SKM-1 treated with dmso at 0.1 percent for 144 hours (cell line): ENCODE results near the gene NLGN1.
A peak's percentile ranks its signal among the peaks of the same experiment; 100 is the strongest.

Experiments used
- DNase-seq: peaks from one replicate; lab custom pipeline; 2025; ENCODE audit not compliant: unreplicated experiment; lab: John Stamatoyannopoulos, UW

The NLGN1 gene

DNA sequence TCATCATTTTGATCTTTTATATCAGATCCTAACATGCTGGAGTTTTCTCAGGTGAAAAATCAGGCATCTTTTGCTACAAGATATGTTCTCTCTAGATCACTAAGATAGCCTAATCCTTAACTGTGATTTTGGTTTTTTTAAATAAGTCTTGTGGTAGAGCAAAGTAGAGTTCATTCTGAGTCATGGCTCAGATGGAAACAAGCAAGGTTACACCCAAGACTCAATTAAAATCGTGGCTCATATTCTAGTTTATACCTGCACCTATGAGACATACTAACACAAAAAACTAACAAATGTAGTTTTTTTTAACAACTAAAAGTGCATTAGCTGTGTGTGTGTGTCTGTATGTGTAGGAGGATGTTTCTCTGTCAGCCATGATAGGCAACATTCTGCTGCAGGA, 428.2 kb downstream of the NLGN1 start:
- DNase-seq = no peak

DNA sequence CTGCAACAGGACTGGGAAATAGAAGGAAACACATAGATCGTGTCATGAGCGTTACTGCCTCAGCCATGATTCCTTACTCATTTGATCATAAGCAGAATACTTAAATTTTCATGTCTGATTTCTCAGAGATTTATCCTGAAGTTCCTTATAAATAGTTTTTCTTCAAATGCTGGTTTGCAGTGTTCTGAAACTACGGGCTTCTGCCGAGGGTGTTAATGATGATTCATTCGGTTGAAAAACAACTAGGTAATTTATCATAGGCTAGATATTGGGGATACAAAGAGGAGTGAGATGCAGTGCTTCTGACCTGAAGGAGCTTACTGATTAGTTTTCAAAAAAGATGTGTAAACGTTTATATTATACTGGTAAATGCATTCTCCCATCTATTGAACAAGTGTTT, 428.9 kb downstream of the NLGN1 start:
- no peak for DNase-seq

GRCh38 chr3:173826901-173827609, 429.5 kb downstream of the NLGN1 start:
- no peak for DNase-seq

DNA sequence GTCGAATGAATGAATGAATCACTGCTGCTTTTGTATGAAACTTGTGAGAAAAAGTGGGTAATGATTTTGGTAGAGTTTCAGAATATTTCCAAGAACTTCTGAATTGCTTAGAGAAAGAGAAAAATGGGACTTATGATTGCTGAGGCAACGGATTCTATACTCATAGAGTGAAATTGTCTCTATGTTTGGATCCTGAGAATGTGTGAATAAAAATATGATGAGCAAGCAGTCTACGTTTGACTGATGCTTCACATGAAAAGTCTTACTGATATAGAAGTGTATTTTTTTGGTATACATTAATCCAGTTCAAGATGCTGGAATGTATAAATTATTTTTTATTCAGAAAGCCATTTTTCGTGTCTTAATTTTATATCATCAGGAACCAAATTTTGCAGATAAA, 441.1 kb downstream of the NLGN1 start:
- DNase-seq = no peak

DNA sequence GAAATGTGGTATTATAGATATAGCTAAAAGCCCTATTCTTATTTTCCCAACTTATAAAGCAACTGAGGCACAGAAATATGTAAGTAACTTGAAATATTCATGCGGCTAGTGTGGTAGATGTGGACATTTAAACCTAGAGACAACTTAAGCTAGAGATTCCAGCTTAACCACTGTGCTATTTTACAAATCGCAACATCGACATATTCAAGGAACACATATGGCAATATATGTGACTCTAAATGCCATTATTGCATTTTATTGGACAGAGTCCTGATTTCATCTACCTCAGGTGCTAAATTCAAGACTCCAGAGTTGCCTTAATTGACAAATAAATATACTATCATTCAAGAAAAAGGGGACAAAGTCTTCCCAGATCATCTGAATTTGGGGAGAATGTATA, 442.3 kb downstream of the NLGN1 start:
- no peak for DNase-seq

- DNase-seq = no peak
These were observed 443.8 kb downstream of the NLGN1 start for GRCh38 chr3:173841334-173841733.

- DNase-seq = no peak
These were observed 445.5 kb downstream of the NLGN1 start for GRCh38 chr3:173843060-173843459.

- no peak for DNase-seq
These were observed 449.0 kb downstream of the NLGN1 start for GRCh38 chr3:173846584-173846983.

DNA sequence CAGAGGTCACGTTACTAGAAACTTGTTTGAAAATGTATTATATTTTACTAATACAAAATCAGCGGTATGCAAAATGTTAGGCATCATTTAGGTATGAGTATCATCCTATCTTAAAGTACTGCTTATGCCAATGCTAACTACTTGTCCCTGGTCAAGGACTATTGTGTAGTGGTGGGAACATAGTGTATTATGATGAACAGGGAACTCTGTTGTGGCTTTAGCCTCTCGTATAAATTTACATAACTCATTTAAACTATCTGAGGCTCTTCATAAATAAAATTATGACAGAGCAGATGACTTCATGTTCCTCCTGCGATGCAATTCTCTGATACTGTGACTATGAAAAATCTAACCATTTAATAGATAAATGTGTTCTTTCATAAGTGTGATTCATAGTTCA, 451.9 kb downstream of the NLGN1 start:
- no peak for DNase-seq

DNA sequence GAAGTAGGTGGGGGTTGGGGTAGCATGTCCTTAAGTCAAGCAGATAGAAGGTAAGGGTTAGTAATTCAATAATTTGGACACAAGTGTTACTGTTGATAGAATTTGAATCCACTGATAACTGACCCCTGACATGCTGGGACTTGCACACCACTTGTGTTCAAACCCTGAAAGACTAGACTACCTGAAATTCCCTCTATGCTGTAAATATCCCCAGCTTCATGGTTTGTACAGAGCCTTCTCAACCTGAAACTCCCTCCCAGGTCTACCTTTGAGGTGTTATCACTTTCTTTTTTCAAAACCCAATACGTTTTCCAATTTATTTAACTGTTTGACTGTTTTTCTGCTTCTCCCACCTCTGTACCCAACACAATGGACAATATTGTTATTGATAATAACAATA, 459.6 kb downstream of the NLGN1 start:
- no peak for DNase-seq

- no peak for DNase-seq
These were observed 465.2 kb downstream of the NLGN1 start for GRCh38 chr3:173862701-173863100.

DNA sequence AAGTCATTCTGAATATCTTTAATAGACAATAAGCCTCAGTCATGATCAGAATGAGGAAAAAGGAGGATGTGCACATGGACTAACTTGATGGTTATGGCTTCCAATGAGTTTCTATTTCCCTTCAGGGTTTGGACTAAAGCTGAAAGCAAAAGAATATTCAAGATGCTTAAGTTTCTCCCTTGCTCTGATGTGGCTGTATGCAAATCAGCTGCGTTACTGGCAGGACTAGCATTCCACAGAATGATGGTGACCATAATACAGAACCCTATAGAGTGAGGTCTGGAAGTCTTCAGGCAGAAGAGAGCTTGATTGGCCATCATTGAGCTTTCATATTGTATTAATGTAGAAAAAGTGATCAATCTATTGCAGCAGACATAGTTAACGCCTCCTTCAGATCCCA, 466.0 kb downstream of the NLGN1 start:
- DNase-seq = no peak

- no peak for DNase-seq
These were observed 468.5 kb downstream of the NLGN1 start for GRCh38 chr3:173865900-173866498.

DNA sequence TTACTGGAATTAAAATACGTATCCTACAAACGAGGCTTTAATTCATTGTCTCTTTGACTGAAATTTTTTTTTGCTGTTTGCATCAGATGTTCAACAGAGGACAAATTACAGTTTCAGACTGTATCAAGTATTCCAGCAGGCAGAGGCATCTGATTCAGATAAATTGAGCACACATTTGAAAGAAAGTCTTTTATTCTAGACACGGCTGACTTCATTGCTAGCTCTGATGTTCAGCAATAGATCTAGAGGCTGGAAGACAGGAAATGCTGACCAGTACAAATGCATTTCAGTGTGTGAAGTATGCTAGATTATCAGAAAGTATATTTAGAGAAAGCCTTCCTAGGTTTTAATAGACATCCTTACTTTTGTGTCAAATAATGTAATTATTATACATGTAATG, 472.2 kb downstream of the NLGN1 start:
- DNase-seq = no peak

DNA sequence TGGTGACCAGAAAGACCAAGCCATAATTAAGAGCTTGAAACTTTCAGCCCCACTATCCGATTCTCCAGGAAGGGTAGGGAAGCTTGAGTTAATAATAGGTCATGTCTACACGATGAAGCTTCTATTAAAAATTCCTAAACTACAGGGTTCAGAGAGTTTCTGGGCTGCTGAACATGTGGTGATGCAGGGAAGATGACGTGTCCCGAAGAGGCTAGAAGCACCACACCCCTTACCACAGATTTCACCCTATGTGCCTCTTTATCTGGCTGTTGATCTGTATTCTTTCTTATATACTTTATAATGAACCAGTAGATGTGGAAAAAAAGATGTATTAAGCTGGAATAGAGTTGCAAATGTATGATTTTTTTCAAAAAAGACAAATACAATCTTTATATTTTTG, 473.4 kb downstream of the NLGN1 start:
- no peak for DNase-seq

DNA sequence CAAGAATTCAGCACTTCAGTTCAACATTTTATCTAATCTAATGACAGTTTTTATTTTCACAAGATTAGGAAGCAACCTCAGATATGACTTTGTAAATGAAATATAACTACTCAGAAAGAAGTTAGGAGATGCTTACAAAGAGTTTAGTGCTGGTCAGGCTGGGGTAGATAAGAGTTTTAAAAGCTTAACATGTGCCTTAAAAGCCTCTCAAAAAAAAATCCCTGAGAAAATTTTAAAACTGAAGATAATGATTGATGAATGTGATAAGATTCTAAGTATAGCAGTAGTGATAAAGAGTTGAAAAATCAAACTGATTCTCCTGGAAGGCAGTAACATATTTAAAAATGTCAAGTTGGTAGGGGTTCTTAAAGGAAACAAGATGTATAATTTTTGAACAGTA, 478.2 kb downstream of the NLGN1 start:
- DNase-seq = no peak

- DNase-seq = no peak
These were observed 478.9 kb downstream of the NLGN1 start for GRCh38 chr3:173876476-173876875.

GRCh38 chr3:173887888-173888287, 490.3 kb downstream of the NLGN1 start:
- no peak for DNase-seq

- DNase-seq = no peak
These were observed 492.1 kb downstream of the NLGN1 start for GRCh38 chr3:173889596-173889995.

DNA sequence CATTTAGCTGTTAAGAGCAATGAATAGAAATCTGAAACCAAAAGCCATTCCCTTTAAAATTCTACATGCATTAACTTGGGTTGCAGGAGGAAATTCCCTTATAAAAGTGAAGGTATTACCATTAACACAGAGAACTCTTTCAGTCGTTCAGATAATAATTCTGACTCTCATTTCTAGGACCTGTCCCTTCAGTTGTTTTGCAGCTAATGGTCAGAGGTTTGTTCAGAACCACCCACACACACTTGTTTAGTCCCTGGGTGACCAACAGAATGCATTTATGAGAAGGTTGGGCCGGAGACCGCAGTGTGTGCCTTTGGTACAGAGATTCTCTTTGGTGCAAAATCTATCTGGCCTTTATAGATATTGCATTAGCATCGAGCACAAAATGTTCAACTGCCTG, 492.5 kb downstream of the NLGN1 start:
- DNase-seq = no peak

GRCh38 chr3:173891272-173892100, 493.9 kb downstream of the NLGN1 start:
- DNase-seq = peak; percentile 38

DNA sequence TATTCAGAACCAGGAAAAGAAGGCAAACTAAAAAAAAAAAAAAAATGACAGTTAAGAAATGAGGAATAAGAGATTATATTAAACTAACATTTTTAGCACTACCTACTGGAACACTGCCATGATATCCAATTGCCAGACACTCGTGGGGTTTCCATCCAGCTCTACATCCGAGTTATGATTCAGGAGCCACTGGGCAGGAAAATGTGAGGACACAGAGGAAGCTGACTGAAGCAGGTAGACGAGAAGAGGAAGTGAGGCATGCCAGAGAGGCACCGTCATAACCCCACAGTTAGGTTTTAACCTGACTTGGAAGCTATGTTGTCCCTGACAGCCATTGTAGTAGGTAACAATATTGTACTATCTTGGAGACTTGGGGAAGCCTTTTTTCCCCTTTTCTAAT, 495.0 kb downstream of the NLGN1 start:
- DNase-seq = no peak
